Stimulated activated CD4-positive, alpha-beta T cell treated with anti-CD3 and anti-CD28 coated beads, Interleukin-2, amount 100 ng/mL, for 4 hours (primary cell): ENCODE results near the gene MYOG.

Source experiments
- DNase-seq: peaks from one replicate; pipeline ENCODE4 v3.0.0-alpha.2; 2020; ENCODE audit warnings: low read depth

Gene MYOG

DNA sequence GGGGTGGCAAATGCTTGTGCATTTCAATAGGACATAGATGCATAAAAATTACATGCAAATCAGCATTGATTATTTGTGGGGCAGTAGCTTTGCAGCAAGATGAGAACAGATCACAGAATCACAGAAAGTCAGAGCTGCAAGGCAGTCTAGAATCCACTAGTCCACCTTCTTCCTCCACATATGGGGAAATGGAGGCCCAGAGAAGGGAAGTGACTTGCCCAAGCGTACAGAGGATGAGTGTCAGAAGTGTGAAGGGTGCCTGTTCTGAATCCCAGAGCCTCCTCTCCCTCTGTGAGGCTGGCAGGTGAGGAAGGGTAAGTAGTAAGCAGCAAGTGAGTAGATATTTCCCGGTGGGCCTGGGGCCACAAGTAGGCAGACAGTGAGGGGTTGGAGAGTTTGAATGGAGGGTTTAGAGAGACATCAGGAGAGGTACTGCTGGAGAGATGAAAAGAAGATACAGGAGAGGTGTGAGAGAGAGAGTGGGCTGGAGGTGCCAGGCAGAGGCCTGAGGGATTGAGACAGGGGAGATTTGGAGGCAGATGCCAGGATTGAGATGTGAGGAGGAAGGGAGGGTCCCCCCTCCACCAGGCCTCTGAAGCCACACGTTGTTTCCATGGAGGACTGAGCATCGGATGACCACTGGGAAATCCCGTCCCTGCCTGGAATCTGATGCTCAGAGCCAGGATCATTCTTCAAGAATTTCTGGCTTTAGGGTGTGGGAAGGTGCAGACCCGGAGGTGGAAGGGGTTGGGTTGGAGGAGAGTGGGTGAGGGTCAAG, 4.8 kb upstream of the MYOG start:
- no peak for DNase-seq

DNA sequence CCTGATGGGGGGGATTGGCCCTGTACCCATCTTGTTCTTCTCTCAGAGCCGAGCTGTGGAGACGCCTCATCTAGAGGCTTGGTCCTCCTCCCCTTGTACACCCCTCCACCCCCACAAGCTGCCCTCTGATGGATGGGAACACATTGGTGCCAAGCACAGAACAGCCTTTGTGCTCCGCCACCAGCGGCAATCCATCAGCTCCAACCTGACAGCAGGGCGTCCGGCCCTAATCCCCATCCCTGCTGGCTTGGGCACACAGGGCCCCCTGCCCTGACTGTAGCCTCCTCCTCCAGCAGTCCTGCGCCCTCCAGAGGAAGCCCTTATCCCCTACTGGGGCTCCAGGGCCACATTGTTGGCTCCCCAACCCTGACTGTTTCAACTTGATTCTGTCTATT, 3.8 kb upstream of the MYOG start:
- no peak for DNase-seq

DNA sequence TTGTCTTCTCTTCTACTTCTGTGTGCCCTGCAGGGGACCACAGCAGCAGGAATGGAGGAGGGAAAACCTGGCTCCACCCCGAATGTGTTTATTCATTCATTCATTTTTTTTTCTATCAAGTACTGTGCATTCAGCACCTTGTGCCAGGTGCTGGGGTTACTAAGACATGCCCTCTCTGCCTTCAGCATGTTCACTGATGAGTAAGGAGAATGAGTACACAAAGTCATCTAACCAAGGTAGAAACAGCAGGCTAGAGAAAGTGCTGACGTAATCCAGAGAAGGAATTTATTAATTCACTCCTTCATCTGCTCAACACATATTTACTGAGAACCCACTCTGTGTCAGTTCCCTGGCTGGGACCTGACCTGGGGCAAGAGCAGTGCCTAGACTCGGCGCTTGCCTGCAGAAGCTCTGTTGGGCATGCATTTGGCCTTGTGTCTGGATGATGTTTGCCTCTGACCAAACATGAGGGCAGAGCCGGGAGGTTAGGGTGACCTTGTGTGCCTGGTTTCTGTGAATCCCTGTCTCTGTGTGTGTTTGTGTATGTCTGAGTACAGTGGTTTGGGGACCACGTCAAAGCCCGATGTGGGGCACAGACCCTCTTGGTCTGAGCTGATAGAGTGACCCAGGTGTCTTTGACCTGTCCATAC, 3.3 kb upstream of the MYOG start:
- DNase-seq: no peak

DNA sequence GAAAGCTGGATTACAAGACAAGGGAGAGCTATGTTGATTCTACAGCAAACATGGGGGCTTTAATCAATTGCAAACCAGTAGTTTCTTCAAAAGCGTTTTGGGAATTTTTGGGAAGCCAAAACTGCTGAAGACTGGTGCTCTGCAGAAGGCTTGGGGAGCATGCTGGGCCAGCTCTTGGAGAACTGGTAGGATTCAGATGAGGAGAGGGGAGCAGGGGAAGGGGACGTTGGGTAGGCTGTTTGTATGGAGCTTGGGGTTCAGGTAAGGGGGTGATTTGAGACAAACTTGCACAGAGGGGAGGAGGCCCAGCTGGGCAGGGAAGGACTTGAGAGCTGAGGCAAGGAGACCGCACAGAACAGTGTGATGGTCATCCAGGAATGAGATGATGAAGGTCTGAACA, 2.6 kb upstream of the MYOG start:
- DNase-seq: no peak

DNA sequence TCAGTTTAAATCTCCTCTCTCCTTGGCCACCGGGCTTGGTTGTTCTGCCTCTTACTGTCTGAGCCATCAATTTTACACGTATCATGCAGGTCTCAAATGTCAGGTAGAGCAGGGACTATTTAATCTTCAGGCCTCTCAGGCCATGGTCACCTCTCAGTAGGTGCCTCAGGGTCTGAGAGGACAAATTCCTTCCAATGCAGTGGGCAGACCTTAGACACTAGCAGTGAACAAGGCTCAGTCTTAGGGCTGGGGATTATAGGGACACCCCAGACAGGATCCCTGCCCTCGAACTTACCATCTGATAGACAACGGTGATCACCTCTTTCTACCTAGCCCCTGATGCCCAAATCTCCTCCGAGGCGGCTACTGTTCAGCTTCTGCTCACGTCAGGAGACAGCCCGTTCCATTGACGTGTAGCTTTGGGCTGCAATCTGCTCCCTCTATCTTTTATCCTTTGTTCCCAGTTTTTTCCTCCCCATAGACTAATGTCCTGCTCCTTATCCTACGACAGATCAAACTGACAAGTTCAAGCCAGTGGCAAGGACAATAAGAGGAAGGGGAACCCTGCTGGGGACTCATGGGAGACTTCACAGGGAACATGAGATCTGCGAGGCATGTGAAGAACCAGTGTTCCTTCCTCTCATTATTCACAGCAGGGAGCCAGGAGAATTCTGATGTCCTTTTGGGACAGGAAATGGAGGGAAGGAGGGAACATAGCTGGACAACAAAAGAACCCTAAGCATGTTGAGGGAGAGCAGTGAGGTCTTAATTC, 1.4 kb upstream of the MYOG start:
- no peak for DNase-seq

DNA sequence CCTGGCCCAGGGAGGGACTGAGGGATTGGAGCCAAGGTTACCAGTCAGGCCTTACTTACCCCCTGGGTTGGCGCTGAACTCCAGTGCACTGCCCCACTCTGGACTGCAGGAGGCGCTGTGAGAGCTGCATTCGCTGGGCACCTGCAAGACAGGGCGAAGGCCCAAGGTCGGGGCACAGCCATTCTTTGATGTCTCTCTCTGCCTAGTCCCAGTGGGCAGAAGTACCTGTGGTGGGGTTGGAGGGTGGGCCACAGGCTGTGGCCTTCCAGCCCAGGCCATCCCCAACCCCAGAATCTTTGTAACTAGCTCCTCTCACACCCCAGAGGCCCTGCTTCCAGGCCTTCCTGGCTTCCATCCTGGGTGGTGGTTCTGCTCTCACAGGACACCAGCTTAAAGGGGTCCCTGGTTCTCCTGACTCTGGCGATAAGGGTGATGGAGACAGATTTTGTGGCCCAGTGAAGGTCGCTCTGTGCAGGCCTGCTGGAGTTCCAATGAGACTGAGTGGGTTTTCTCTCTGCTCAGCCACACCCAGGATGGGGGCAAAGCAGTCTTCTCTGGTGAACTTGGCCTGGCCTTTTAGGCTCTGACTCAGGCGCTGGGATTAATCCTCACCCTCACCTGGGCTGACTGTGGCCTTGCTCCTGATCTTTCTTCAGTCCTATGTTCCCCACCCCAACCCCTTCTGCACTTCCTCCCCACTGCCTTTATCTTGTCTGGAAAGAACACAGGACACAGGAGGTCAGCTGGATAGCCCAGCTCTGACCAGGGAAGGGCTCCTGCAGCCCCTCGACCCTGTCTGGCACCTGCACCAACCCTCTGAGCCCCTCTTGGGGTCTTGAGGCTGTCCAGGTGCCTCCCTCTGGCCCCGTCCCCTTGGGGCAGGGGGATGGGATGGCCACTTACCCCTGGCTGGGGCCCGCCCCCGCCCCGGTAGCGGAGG, 954 bp downstream of the MYOG start:
- no peak for DNase-seq

DNA sequence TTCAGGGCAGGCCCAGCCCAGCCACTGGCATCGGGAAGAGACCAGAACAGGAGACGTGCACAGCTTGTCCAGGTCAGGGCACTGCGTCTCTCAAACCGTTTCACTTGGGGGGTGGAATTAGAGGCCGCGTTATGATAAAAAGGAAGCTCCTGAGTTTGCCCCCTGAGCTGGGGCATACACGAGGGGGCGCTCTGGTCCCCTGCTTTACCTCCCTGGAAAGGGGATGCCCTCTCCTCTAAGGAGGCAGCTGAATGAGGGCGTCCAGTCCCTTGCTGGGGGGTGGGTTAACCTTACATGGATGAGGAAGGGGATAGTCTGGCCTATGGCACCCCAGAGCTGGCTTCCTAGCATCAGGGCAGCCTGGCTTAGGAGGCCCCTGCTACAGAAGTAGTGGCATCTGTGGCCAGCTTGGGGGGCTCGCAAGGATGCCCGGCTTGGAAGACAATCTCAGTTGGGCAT, 2.3 kb downstream of the MYOG start:
- no peak for DNase-seq

DNA sequence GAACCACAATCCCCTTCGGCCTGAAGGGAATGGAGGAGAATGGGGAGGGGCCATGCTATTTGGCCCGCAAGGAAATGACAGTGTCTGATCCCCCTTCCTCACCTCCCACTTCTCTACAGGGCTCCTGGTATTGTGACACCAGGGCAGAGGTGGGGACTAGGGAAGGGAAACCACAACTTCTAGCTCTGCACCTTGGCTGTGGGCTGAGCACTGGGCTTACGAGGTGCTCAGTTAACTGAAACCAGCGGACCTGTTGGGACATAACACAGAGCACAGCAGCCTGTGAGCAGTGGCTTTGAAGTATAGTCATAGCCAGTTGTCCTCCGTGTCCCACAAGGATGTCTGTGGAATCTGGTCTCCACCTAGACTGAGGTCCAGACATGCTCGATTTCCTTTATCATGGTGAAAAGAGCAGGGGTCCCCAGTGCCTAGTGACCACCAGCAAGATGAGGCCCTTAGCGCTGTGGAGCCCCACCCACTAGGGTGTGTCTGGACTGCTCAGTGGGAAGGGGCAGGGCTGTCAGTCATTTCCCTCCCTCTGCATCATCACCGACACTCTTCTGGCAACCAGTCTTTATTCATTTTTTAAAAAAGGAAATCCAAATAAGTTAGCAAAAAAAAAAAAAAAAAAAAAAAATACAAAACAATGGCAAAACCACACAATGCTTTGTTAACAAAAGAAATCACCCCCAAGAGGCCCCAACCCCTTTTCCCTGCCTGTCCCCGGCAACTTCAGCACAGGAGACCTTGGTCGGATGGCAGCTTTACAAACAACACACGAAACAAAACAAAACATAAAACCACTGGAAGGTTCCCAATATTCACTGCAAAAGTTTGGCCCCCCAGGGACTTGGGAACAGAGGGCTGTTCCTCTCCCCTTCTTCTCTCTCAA, 3.0 kb downstream of the MYOG start:
- DNase-seq: no peak

DNA sequence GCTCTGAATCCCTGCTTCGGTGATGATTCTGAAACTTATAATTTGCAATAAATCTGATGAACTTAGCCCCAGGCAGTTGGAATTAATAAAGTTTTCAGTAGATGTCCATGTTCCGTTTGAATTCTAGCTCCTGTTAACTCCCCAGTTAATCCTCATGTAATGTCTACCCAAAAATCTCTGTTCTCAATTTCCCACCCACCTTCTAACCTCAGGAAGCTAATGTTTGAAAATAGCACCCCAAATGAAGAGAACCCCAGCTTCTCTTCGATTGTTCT, 3.6 kb downstream of the MYOG start:
- DNase-seq: no peak

DNA sequence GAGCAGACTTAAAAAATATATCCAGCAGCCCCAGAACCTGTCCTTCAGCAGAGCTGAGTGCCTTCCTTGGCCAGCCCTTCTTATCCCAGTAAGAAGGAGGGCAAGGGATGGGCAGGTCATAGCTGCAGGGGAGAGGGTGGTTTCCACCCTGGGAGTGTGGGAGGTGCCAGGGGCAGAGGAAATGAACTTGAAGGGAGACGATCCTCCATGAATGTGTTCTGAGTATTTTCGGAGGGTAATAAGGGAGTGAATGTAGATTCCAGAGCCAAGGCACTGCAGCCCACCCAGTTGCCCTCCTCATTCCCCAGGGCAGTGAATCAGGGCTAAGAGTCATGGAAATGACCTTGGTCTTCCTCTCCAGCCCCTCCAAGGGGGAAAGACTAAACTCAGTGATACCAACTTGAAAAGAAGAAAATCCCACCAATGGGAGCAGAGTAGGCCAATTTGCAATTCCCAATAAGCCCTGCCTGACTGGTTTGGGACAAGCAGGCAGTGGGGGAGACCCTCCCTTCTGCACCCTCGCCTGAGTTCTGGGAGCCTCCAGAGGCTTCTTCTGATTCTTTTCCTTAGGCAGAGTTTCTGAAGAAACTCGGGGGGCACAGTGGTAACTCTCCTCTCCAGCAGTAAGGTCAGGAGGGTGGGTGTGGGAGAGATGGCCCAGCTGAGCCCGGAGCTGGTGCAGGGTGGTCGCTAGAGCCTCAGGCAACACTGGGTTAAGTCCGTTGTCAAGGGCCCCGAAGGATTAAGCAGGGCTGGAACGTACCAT, 4.2 kb downstream of the MYOG start:
- no peak for DNase-seq

DNA sequence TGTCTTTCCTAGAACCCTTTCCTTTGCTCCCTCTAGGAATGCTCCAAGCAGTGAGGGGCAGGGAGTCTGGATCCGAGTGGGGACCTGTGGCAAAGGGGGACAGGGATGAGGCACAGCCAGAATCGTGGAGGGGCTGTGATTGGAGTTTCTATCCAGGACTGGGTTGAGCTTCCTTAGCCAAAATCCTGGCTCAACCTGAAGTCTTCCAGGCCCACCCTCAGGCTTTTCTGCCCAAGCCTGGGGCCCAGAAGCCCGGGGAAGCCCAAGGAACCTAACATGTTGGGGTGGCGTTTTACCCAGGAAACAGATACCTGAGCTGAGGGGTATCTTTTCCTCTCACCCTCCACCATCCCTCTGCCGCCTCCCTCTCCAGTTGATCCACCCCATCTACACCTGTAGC, 5.4 kb downstream of the MYOG start:
- DNase-seq: no peak

DNA sequence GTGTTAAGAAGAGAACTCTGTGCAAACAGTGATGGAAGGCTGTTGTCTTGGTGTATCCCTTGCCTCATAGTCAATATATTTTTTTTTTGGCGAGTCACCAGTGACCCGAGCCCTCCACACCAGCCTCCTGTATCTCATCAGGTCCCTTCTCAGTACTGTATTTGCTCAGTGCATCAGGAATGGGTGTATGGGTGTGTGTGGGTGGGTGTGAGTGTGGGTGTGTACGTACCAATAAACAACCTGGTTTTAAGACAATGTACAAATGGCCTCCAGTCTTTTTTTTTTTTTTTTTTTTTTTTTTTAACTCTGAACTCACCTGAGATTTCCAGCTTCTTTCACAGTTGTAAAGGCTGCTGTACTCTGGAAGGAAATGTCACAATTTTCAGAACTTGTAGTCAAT, 7.3 kb downstream of the MYOG start:
- no peak for DNase-seq

DNA sequence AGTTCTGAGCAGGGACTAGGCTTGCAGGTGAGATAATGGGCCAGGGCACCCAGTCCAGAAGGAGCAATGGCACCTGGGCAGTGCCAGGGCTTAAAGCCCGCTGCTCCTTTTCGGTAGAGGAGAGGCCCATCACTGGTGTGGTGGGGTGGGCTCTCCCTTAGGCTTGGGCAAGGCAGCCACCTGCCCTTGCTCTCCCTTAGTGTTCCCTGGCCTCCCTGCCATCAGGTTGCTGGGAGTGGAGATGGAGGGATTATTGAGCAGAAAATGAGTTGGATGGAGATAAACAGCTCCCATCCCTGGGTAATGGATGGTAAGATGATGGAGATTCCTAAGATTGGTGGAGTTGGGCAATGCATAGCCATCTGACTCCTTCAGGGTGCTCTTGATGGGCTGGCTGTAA, 7.9 kb downstream of the MYOG start:
- DNase-seq: no peak

DNA sequence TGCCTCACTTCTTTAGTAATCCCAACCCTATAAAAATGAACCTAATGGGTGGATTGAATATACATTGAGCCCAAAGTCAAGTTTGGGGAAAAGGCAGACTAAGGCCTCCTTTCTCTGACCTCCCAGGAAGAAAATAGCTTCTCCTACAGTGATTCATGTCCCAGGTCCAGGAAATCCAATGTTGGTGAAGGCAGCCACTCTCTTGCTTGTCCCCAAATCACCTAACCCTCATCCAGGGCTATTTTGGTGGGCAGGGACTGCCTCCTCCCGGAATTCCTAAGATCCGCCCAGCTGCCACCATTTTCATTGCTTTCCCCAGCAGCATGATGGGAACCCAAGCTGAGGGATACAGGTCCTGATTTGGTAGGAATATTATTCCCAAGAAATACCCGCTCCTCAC, 8.4 kb downstream of the MYOG start:
- no peak for DNase-seq

DNA sequence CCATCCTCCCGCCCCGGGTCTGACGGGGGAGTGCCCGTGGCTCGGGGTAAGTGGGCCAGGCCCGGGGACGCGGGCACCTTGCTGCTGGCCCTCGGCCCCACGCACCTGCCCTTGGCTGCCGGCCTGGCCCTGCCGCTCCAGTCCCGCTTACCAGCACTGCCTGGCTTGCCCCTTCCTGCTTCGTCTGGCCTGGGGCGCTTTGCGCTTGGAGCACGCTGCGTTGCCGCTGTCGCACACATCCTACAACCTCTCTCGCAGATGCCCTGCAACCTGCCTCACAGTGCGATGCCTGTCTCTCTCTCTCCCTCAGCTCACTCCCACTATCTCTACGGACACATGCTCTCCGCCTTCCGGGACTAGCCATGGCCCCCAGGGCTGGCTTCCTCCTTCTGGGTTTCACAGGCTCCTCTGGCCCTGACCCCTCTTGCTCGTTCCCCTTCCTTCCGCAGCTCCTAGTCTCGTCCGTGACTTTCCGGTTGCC, 9.7 kb downstream of the MYOG start:
- no peak for DNase-seq

DNA sequence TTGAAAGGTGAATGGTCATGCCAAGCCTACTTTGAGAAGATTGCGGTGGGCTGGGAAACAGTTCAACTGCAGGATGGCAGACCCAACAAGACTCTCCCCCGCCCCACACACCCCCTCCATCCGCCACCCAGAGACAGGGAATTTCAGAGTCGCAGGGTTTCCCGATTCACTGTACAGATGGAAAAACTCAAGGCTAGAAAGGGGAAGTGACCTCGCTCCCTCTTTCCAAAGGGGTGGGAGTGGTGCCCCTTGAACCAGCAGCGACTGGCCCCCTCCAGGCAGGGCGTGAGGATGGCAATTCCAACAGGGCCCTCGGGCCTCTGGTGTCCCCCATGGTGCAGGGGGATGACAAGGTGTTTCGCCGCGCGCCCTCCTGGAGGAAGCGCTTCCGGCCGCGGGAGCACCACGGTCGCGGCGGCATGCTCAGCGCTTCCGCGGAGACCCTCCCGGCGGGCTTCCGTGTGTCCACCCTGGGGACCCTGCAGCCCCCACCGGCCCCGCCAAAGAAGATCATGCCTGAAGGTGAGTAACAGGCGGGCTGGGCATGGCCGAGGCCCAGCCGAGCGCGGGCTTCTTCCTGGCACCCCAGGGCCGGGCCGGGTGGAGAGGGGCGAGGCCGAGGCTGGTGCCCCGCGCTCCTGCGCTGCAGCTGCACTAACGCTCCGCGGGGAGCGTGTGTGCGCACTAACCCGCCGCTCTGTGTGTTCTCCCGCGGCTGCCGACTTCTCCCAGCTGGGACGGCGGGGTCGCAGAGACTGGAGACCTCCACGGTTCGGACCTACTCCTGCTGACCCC, 10.4 kb downstream of the MYOG start:
- no peak for DNase-seq

DNA sequence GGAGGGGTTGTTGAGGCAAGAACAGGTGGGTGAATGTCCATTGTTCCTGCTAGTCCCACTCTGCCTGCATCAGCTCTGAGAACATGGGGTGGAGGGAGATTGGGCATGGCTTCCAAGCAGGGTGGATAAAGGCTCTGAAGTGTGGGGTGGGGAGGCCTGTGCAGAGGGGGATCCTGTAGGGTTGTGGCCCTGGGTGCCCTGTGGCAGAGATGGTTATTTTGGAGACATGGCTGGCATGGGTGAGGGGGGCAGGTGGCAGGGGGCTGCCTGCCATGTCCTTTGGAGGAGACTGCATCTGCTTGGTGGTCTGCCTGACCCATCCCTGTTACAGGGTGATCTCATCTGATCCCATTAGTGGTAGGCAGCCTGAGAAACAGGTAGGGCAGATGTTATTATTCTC, 11.2 kb downstream of the MYOG start:
- no peak for DNase-seq

DNA sequence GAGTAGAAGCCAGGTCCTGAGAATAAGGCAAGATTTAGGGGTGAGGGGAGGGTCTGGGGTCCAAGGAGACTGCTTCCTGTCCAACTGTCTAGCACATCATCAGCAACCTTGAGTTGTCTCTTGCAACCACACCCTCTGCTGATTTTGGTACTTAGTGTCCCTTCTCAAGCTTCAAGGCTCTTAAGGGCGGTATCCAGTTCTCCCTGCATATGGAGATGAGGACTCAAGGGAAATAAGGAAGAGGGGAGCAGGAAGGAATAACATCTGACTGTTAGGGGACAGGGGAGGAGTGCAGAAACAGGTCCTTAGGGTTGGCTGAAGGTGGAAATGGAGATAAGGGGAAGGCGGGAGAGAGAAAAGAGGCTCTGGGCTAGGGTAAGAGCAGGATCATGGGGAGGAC, 12.3 kb downstream of the MYOG start:
- no peak for DNase-seq

DNA sequence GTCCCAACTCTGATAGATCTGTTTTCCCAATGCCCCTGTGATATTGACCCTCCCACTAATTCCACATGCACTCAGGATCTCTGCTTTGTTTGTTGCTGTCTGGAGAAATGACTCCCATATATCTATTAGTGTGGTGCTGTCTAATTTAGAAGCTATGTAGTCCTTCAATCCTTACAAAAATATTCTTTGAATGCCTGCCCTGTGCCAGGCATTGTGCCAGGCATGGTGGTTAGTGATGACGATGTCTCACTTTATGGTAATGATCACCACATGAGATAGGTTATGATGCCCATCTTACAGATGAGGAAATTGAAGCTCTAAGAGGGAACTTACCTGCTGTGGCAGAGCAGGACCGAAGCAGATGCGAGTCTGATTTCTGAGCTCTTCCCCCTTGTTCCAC, 12.9 kb downstream of the MYOG start:
- no peak for DNase-seq
